GM23338 (cell line): Measurements from ENCODE around the gene TNFAIP8L1.

Experiments used
- EZH2 ChIP-seq: fragments of 200-600 bp; sonication (generic); IDR thresholded peaks from one replicate; pipeline ENCODE4 v1.8.0; 2017; ENCODE audit warnings: antibody characterized with exemption, mild to moderate bottlenecking, low read depth; ENCODE audit not compliant: unreplicated experiment
- ZNF331 ChIP-seq: fragments of 250-450 bp; sonication (Bioruptor Pico); IDR thresholded peaks from 2 replicates; pipeline ENCODE4 v1.5.0; 2020; ENCODE audit warnings: low read depth, mild to moderate bottlenecking, moderate library complexity
- TF ChIP-seq, protein P1 (sequence below), 2 experiments: fragments of 200-600 bp in 1 of 2; sonication (generic) in 1 of 2; conservative IDR thresholded peaks; 2 replicates each; pipeline versions ENCODE4 v1.5.1 to v1.6.1; 2016 to 2017; ENCODE audit warnings: antibody characterized with exemption in 2 of 2, low read depth in 2 of 2, mild to moderate bottlenecking in 2 of 2, moderate library complexity in 1 of 2

DNA sequence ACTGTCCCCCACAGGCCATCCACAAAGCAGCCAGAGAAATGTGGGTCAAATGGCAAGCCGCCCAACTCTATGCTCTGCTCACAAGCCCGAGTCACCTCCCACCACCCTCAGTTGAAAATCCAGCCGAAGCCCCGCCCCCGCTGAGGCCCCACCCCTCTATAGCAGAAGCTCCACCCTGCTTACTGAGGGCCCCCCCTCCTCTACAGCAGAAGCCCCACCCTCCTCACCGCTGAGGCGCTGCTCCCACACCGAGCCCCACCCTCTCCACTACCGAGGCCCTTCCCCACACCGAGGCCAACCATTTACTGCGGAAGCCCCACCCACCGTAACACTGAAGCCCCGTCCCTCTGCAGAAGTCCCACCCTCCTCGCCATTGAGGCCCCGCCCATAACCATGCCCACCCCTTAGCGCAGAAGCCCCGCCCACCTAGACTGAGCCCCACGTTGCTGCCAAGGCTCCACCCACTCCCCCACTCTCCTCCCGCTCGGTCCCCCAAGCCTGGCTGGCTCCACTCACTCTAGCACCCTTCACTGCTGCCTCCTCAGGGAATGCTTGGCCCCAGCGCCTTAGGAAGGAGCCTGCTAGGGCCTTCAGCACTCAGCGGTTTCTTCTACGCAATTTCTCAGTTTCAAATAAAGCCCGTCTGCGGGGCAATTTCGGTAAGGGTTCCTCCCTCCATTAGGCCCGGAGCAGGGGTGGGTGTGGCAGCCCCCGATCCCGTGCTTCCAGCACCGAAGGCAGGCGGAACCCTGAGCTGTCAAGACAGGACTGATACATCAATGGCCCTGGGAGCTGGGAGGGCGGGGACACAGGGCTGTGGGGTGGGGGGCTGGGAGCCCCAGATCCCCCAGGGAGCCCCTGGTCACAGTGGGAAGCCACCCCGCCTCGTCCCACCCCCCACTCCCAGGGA is 39.8 kb downstream of the TNFAIP8L1 start:
- TF ChIP-seq ZNF331 (CRISPR knock-in tag) (no peak), EZH2 (no peak)
- TF ChIP-seq, protein P1, sequence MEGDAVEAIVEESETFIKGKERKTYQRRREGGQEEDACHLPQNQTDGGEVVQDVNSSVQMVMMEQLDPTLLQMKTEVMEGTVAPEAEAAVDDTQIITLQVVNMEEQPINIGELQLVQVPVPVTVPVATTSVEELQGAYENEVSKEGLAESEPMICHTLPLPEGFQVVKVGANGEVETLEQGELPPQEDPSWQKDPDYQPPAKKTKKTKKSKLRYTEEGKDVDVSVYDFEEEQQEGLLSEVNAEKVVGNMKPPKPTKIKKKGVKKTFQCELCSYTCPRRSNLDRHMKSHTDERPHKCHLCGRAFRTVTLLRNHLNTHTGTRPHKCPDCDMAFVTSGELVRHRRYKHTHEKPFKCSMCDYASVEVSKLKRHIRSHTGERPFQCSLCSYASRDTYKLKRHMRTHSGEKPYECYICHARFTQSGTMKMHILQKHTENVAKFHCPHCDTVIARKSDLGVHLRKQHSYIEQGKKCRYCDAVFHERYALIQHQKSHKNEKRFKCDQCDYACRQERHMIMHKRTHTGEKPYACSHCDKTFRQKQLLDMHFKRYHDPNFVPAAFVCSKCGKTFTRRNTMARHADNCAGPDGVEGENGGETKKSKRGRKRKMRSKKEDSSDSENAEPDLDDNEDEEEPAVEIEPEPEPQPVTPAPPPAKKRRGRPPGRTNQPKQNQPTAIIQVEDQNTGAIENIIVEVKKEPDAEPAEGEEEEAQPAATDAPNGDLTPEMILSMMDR (conservative IDR thresholded peaks at IDR 0.05; ENCODE audit: low read depth in 2 of 2), result no peak
